Keratinocyte (primary cell): ENCODE data around the gene PDE10A. TPM values are rescaled to one million over a fixed set of nuclear protein-coding genes. Genes with fewer than 3 reads are reported as not detected.

Experiments used
- DNase-seq: peaks from one replicate; pipeline ENCODE4 v3.0.0-alpha.2; 2011; ENCODE audit warnings: low read depth, missing footprints, low spot score
- FAIRE-seq: peaks from 2 replicates; lab custom pipeline; 2011; peaks lifted over from hg19 to GRCh38; lab: Jason Lieb, UNC
- H2AFZ ChIP-seq: 2 replicates; pipeline ENCODE4 v1.6.0; 2012; ENCODE audit warnings: low read length, control low read depth, inconsistent platforms; ENCODE audit not compliant: control insufficient read depth
- H3K27ac ChIP-seq: 2 replicates; pipeline ENCODE4 v1.5.1; 2011; ENCODE audit warnings: low read length; ENCODE audit not compliant: control insufficient read depth, insufficient read depth
- H3K27me3 ChIP-seq: 3 replicates; pipeline ENCODE4 v1.6.0; 2011; ENCODE audit warnings: low read length; ENCODE audit not compliant: control insufficient read depth, insufficient read depth; ENCODE audit errors: extremely low read depth
- H3K36me3 ChIP-seq, 2 experiments: 2 replicates in 1 of 2; 3 replicates in 1 of 2; pipeline ENCODE4 v1.5.1; 2011; ENCODE audit warnings: low read length in 2 of 2, mild to moderate bottlenecking in 1 of 2; ENCODE audit not compliant: control insufficient read depth in 2 of 2, insufficient read depth in 2 of 2; ENCODE audit errors: extremely low read depth in 1 of 2
- H3K4me1 ChIP-seq: 3 replicates; pipeline ENCODE4 v1.5.1; 2011; ENCODE audit warnings: low read length; ENCODE audit not compliant: control insufficient read depth, insufficient read depth; ENCODE audit errors: extremely low read depth
- H3K4me2 ChIP-seq: 3 replicates; pipeline ENCODE4 v1.6.0; 2011; ENCODE audit warnings: low read depth, low read length; ENCODE audit not compliant: control insufficient read depth, insufficient read depth; ENCODE audit errors: extremely low read depth
- H3K4me3 ChIP-seq, 3 experiments: fragments of 200-600 bp in 1 of 3; sonication (generic) in 1 of 3; 2 replicates in 2 of 3; 3 replicates in 1 of 3; pipeline ENCODE4 v1.5.1; 2011 to 2016; ENCODE audit warnings: low read length in 3 of 3, mild to moderate bottlenecking in 3 of 3, control low read depth in 2 of 3, inconsistent platforms in 1 of 3, low read depth in 1 of 3, mixed read lengths in 1 of 3, mixed run types in 1 of 3, moderate library complexity in 1 of 3; ENCODE audit not compliant: control insufficient read depth in 2 of 3, insufficient read depth in 2 of 3; ENCODE audit errors: extremely low read depth in 1 of 3
- H3K79me2 ChIP-seq: 2 replicates; pipeline ENCODE4 v1.6.0; 2012; ENCODE audit warnings: low read length; ENCODE audit not compliant: control insufficient read depth, insufficient read depth
- H3K9ac ChIP-seq: 3 replicates; pipeline ENCODE4 v1.6.0; 2011; ENCODE audit warnings: low read length; ENCODE audit not compliant: control insufficient read depth, insufficient read depth; ENCODE audit errors: extremely low read depth
- H3K9me1 ChIP-seq: 3 replicates; pipeline ENCODE4 v1.6.0; 2011; ENCODE audit warnings: low read length; ENCODE audit not compliant: control insufficient read depth, insufficient read depth; ENCODE audit errors: extremely low read depth
- H3K9me3 ChIP-seq: 2 replicates; pipeline ENCODE4 v1.5.1; 2012; ENCODE audit warnings: low read depth, low read length; ENCODE audit not compliant: control insufficient read depth
- H4K20me1 ChIP-seq: 3 replicates; pipeline ENCODE4 v1.6.0; 2011; ENCODE audit warnings: low read length; ENCODE audit not compliant: control insufficient read depth, insufficient read depth; ENCODE audit errors: extremely low read depth
- CTCF ChIP-seq, 3 experiments: IDR thresholded peaks in 1 of 3; conservative IDR thresholded peaks in 1 of 3; optimal IDR thresholded peaks in 1 of 3; 2 replicates in 2 of 3; 3 replicates in 1 of 3; pipeline versions ENCODE3 to v1.5.1; 2011; ENCODE audit warnings: low read length in 3 of 3, mild to moderate bottlenecking in 3 of 3, moderate library complexity in 2 of 3, control low read depth in 1 of 3, inconsistent platforms in 1 of 3; ENCODE audit not compliant: insufficient read depth in 2 of 3; ENCODE audit errors: extremely low read depth in 1 of 3
- EZH2 ChIP-seq: IDR thresholded peaks from one replicate; pipeline ENCODE4 v1.6.1; 2012; ENCODE audit warnings: inconsistent platforms, mild to moderate bottlenecking, low read length, moderate library complexity
- dilution Hi-C: fragments of 300-500 bp; cut with MboI; formaldehyde crosslinking; loops from one replicate; pipeline ENCODE4 v1.7.0; 2020; ENCODE audit warnings: low sequenced_read_pairs; ENCODE audit not compliant: extremely low pct_ligation_motif_present
- polyA plus RNA-seq, 5 experiments: library from polyadenylated mRNA; depleted of rRNA in 3 of 5; stranded (reverse) in 3 of 5; stranded (forward) in 1 of 5; unstranded in 1 of 5; fragments of >200 nt; gene quantifications; 1 replicate in 1 of 5; 2 replicates in 3 of 5; 3 replicates in 1 of 5; pipeline versions ENCODE4 v1.2.1 to v1.2.3, GENCODE V29; 2011 to 2012; ENCODE audit warnings: missing spikeins in 2 of 5, low read depth in 1 of 5, low replicate concordance in 1 of 5

PDE10A gene
- polyA plus RNA-seq, 1 donor (not counting 4 experiments of a cell fraction or from before 2014, with no cell fraction given) = not detected

GRCh38 chr6:165401092-165401491, 261.9 kb downstream of the PDE10A start:
- FAIRE-seq (no peak), DNase-seq (no peak)
- no peak overlapping the region for H2AFZ ChIP-seq
- no peak overlapping the region for H3K27ac ChIP-seq
- no peaks in the 10 kb centered on the region for H4K20me1 ChIP-seq
- dilution Hi-C loops = no loop called here
- H3K4me2 ChIP-seq = no peak overlapping the region
- no peak overlapping the region for H3K9ac ChIP-seq
- H3K36me3 ChIP-seq = no peaks in the 10 kb centered on the region
- no peaks in the 10 kb centered on the region for H3K4me1 ChIP-seq
- H3K4me3 ChIP-seq = no peak overlapping the region
- no peaks in the 10 kb centered on the region for H3K79me2 ChIP-seq
- no peaks in the 10 kb centered on the region for H3K27me3 ChIP-seq
- H3K9me3 ChIP-seq = no peaks in the 10 kb centered on the region
- H3K9me1 ChIP-seq = no peaks in the 10 kb centered on the region
- no peak for TF ChIP-seq EZH2
- TF ChIP-seq CTCF (optimal IDR thresholded peaks at IDR 0.05 in 1 of 3, IDR thresholded peaks at IDR 0.05 in 1 of 3, conservative IDR thresholded peaks at IDR 0.05 in 1 of 3; ENCODE audit: extremely low read depth in 1 of 3, insufficient read depth in 2 of 3, low read length in 3 of 3) = no peak

- no peaks in the 10 kb centered on the region for H3K79me2 ChIP-seq
- no peaks in the 10 kb centered on the region for H3K9me1 ChIP-seq
- no peak for TF ChIP-seq CTCF (optimal IDR thresholded peaks at IDR 0.05 in 1 of 3, IDR thresholded peaks at IDR 0.05 in 1 of 3, conservative IDR thresholded peaks at IDR 0.05 in 1 of 3; ENCODE audit: extremely low read depth in 1 of 3, insufficient read depth in 2 of 3, low read length in 3 of 3)
- H3K27me3 ChIP-seq = no peaks in the 10 kb centered on the region
- no peak overlapping the region for H3K27ac ChIP-seq
- H3K9me3 ChIP-seq = no peaks in the 10 kb centered on the region
- FAIRE-seq (no peak), DNase-seq (no peak)
- no peaks in the 10 kb centered on the region for H3K4me1 ChIP-seq
- dilution Hi-C loops = no loop called here
- H2AFZ ChIP-seq = no peak overlapping the region
- no peak overlapping the region for H3K4me3 ChIP-seq
- H4K20me1 ChIP-seq = no peaks in the 10 kb centered on the region
- H3K4me2 ChIP-seq = no peak overlapping the region
- no peak overlapping the region for H3K9ac ChIP-seq
- no peaks in the 10 kb centered on the region for H3K36me3 ChIP-seq
Observed at GRCh38 chr6:165390475-165390874, 272.6 kb downstream of the PDE10A start.
